HCT116 (cell line): ENCODE measurements around the gene THEMIS2. TPM values are rescaled to one million over a fixed set of nuclear protein-coding genes. Genes with fewer than 3 reads are reported as not detected.

Experiments used
- ATAC-seq: fragments of 200-7000 bp; cut with Tn5 transposase; 2 replicates; pipeline ENCODE4 v1.9.1; 2020; ENCODE audit warnings: mild to moderate bottlenecking, moderate library complexity
- BruUV-seq: library from RNA; stranded (reverse); fragments of 400-500 nt; replicated peaks from 2 replicates; lab custom pipeline; 2021; lab: Mats Ljungman, UMichigan
- CTCF ChIA-PET: fragments of 300-600 bp; sonication (Branson Sonifier 250); formaldehyde crosslinking; loops from one replicate; lab custom pipeline; 2021; ENCODE audit warnings: antibody characterized with exemption; lab: Charles Lee
- POLR2A ChIA-PET: fragments of 300-600, 350-600 bp; sonication (Branson Sonifier 250); formaldehyde crosslinking; loops from one replicate; lab custom pipeline; 2021; ENCODE audit warnings: antibody characterized with exemption; lab: Charles Lee
- RAD21 ChIA-PET, 2 experiments: fragments of 300-600 bp; sonication (Branson Sonifier 250); formaldehyde crosslinking; loops; one replicate each; lab custom pipeline; 2023; ENCODE audit warnings: low total read pairs in 2 of 2; ENCODE audit not compliant: uncharacterized antibody in 2 of 2, unreplicated experiment in 2 of 2, low non-redundant PET in 1 of 2; lab: Charles Lee
- DNase-seq: peaks from one replicate; pipeline ENCODE4 v3.0.0-alpha.2; 2010; ENCODE audit warnings: low read depth, low spot score
- H2AFZ ChIP-seq: fragments of 200-600 bp; shearing (Covaris generic), sonication (generic); 2 replicates; pipeline ENCODE4 v1.6.1; 2017; ENCODE audit warnings: low read depth, mixed run types, mixed read lengths, antibody characterized with exemption, low read length; ENCODE audit not compliant: poor library complexity, severe bottlenecking
- H3K27ac ChIP-seq: 2 replicates; pipeline ENCODE4 v1.5.1; 2012; ENCODE audit warnings: low read depth, low read length
- H3K27me3 ChIP-seq: fragments of 200-600 bp; sonication (generic); 2 replicates; pipeline ENCODE4 v1.6.1; 2016; ENCODE audit warnings: mixed run types, low read length, mixed read lengths; ENCODE audit not compliant: insufficient read depth
- H3K36me3 ChIP-seq, 2 experiments: fragments of 200-500 bp in 1 of 2; fragments of 200-600 bp in 1 of 2; sonication (Bioruptor generic) in 1 of 2; sonication (generic) in 1 of 2; 2 replicates each; pipeline versions ENCODE4 v1.5.1 to v1.6.1; 2014 to 2016; ENCODE audit warnings: low read length in 2 of 2, inconsistent platforms in 1 of 2, mixed read lengths in 1 of 2, mixed run types in 1 of 2; ENCODE audit not compliant: insufficient read depth in 2 of 2, control insufficient read depth in 1 of 2
- H3K4me1 ChIP-seq, 2 experiments: fragments of 200-600 bp in 1 of 2; sonication (generic) in 1 of 2; 2 replicates each; pipeline versions ENCODE4 v1.5.1 to v1.6.1; 2012 to 2017; ENCODE audit warnings: low read length in 2 of 2, inconsistent platforms in 1 of 2, mild to moderate bottlenecking in 1 of 2, mixed read lengths in 1 of 2, mixed run types in 1 of 2, moderate library complexity in 1 of 2; ENCODE audit not compliant: insufficient read depth in 2 of 2, control insufficient read depth in 1 of 2
- H3K4me2 ChIP-seq: fragments of 200-600 bp; sonication (generic); 2 replicates; pipeline ENCODE4 v1.6.1; 2017; ENCODE audit warnings: mixed run types, low read length, mixed read lengths
- H3K4me3 ChIP-seq, 2 experiments: fragments of 200-600 bp in 1 of 2; sonication (generic) in 1 of 2; replicated peaks in 1 of 2; 2 replicates each; pipeline ENCODE4 v1.5.1; 2011 to 2016; ENCODE audit warnings: low read length in 2 of 2, control low read depth in 1 of 2, low read depth in 1 of 2, mild to moderate bottlenecking in 1 of 2, mixed read lengths in 1 of 2, mixed run types in 1 of 2
- H3K79me2 ChIP-seq: fragments of 200-600 bp; sonication (generic); 2 replicates; pipeline ENCODE4 v1.6.1; 2017; ENCODE audit warnings: mild to moderate bottlenecking, mixed run types, low read length, moderate library complexity, mixed read lengths; ENCODE audit not compliant: insufficient read depth
- H3K9ac ChIP-seq: fragments of 200-600 bp; sonication (generic); 2 replicates; pipeline ENCODE4 v1.6.1; 2016; ENCODE audit warnings: low read length, mixed read lengths
- H3K9me2 ChIP-seq: fragments of 200-600 bp; sonication (generic), shearing (Covaris generic); 2 replicates; pipeline ENCODE4 v1.6.1; 2017; ENCODE audit warnings: mixed run types, mild to moderate bottlenecking, moderate library complexity; ENCODE audit not compliant: insufficient read depth
- H3K9me3 ChIP-seq, 2 experiments: fragments of 200-500 bp in 1 of 2; fragments of 200-600 bp in 1 of 2; sonication (Bioruptor generic) in 1 of 2; sonication (generic) in 1 of 2; 2 replicates each; pipeline ENCODE4 v1.6.1; 2014 to 2017; ENCODE audit warnings: low read length in 2 of 2, mixed read lengths in 2 of 2, inconsistent platforms in 1 of 2, low read depth in 1 of 2, mild to moderate bottlenecking in 1 of 2, mixed run types in 1 of 2, moderate library complexity in 1 of 2; ENCODE audit not compliant: control insufficient read depth in 1 of 2, insufficient read depth in 1 of 2
- H4K20me1 ChIP-seq: fragments of 200-600 bp; sonication (generic), shearing (Covaris generic); 2 replicates; pipeline ENCODE4 v1.6.1; 2017; ENCODE audit warnings: mixed run types, mild to moderate bottlenecking, moderate library complexity; ENCODE audit not compliant: insufficient read depth
- ATF3 ChIP-seq: IDR thresholded peaks from 2 replicates; pipeline ENCODE4 v1.6.1; 2012
- CEBPB ChIP-seq: IDR thresholded peaks from 2 replicates; pipeline ENCODE4 v1.6.1; 2012; ENCODE audit warnings: low read depth
- EZH2phosphoT487 ChIP-seq: fragments of 200-600 bp; IDR thresholded peaks from 2 replicates; pipeline ENCODE4 v1.6.1; 2018; ENCODE audit warnings: antibody characterized with exemption, borderline replicate concordance
- RAD21 ChIP-seq: IDR thresholded peaks from 2 replicates; pipeline ENCODE4 v1.6.1; 2012; ENCODE audit warnings: low read depth, mild to moderate bottlenecking
- TCF7L2 ChIP-seq: IDR thresholded peaks from 2 replicates; pipeline ENCODE4 v1.7.0; 2011; ENCODE audit warnings: borderline replicate concordance, inconsistent platforms; ENCODE audit not compliant: insufficient read depth, insufficient read length; ENCODE audit errors: extremely low read depth
- intact Hi-C: fragments of 100-400 bp; cut with micrococcal nuclease; formaldehyde crosslinking; loops from 2 replicates; pipeline ENCODE4 v1.10.0; 2022
- total RNA-seq: library from RNA; stranded (reverse); gene quantifications from one replicate; pipeline ENCODE4 v1.2.1, GENCODE V29; 2021; ENCODE audit not compliant: unreplicated experiment

The THEMIS2 gene
- total RNA-seq, 1 experiment from 2014 or later, result 8.0 TPM

- no peak for ATAC-seq
- CTCF ChIA-PET, result no interaction called here
- no peak for TF ChIP-seq ATF3
These were observed 10.9 kb upstream of the THEMIS2 start for GRCh38 chr1:27861436-27861835.

GRCh38 chr1:27862004-27862403, 10.3 kb upstream of the THEMIS2 start:
- intact Hi-C loops, result no loop called here
- Histone ChIP-seq H3K4me1 (peaks cover 0 to 12% of the 10 kb centered on the region in 2 experiments; a peak in 2 of 4 replicates), H3K36me3 (no peaks in the 10 kb centered on the region), H3K27ac (no peak overlapping the region), H3K79me2 (no peaks in the 10 kb centered on the region), H4K20me1 (no peaks in the 10 kb centered on the region), H3K4me2 (no peak overlapping the region), H2AFZ (no peak overlapping the region), H3K9me2 (no peaks in the 10 kb centered on the region), H3K27me3 (no peaks in the 10 kb centered on the region), H3K9me3 (no peaks in the 10 kb centered on the region), H3K4me3 (no peak overlapping the region), H3K9ac (no peak overlapping the region)
- POLR2A ChIA-PET, result no interaction called here
- no TSS peak for BruUV-seq
- ATAC-seq (no peak), DNase-seq (no peak)
- TF ChIP-seq TCF7L2, result no peak
- no peak for TF ChIP-seq EZH2phosphoT487
- no peak for TF ChIP-seq CEBPB
- TF ChIP-seq RAD21, result no peak
- CTCF ChIA-PET, result no interaction called here
- RAD21 ChIA-PET, result no interaction called here

More at GRCh38 chr1:27861436-27861835, 10.9 kb upstream of the THEMIS2 start:
- no peak overlapping the region for H2AFZ ChIP-seq
- no peak for DNase-seq
- peaks cover 0 to 12% of the 10 kb centered on the region in 2 experiments; a peak in 2 of 4 replicates for H3K4me1 ChIP-seq
- H3K27me3 ChIP-seq, result no peaks in the 10 kb centered on the region
- H3K9me3 ChIP-seq, result no peaks in the 10 kb centered on the region
- intact Hi-C loops, result no loop called here
- no TSS peak for BruUV-seq
- H3K4me2 ChIP-seq, result no peak overlapping the region
- H3K9ac ChIP-seq, result no peak overlapping the region
- no peaks in the 10 kb centered on the region for H3K9me2 ChIP-seq
- no peak overlapping the region for H3K27ac ChIP-seq
- POLR2A ChIA-PET, result no interaction called here
- H3K79me2 ChIP-seq, result no peaks in the 10 kb centered on the region
- no peaks in the 10 kb centered on the region for H3K36me3 ChIP-seq
- H4K20me1 ChIP-seq, result no peaks in the 10 kb centered on the region
- RAD21 ChIA-PET, result no interaction called here
- H3K4me3 ChIP-seq, result no peak overlapping the region
